BE2C (cell line): ENCODE results near the gene CLDN25.

Source experiments
- DNase-seq: peaks from one replicate; pipeline ENCODE4 v3.0.0-alpha.2; 2020
- H3K27me3 ChIP-seq: fragments of 250-450 bp; sonication (Bioruptor Pico); 2 replicates; pipeline ENCODE4 v1.5.1; 2020; ENCODE audit warnings: mild to moderate bottlenecking
- H3K36me3 ChIP-seq: fragments of 250-450 bp; sonication (Bioruptor Pico); 2 replicates; pipeline ENCODE4 v1.5.1; 2020; ENCODE audit warnings: mild to moderate bottlenecking
- H3K4me1 ChIP-seq: fragments of 250-450 bp; sonication (Bioruptor Pico); 2 replicates; pipeline ENCODE4 v1.5.1; 2020
- H3K4me3 ChIP-seq: 2 replicates; pipeline ENCODE4 v1.5.1; 2011; ENCODE audit warnings: low read depth, low read length
- H3K9me3 ChIP-seq: fragments of 250-450 bp; sonication (Bioruptor Pico); 2 replicates; pipeline ENCODE4 v1.5.1; 2020
- CTCF ChIP-seq: IDR thresholded peaks from 2 replicates; pipeline ENCODE4 v1.5.1; 2012; ENCODE audit warnings: mild to moderate bottlenecking, low read depth, low read length

The CLDN25 gene

GRCh38 chr11:113802621-113803020 lies 23.0 kb downstream of the CLDN25 start:
- H3K27me3 ChIP-seq, result no peaks in the 10 kb centered on the region
- DNase-seq, result no peak
- peaks cover 30% of the 10 kb centered on the region for H3K36me3 ChIP-seq
- TF ChIP-seq CTCF, result no peak
- H3K4me3 ChIP-seq, result no peak overlapping the region
- no peaks in the 10 kb centered on the region; the same call in 1 of the 2 replicates for H3K4me1 ChIP-seq
- no peaks in the 10 kb centered on the region for H3K9me3 ChIP-seq

GRCh38 chr11:113805640-113806039 lies 26.0 kb downstream of the CLDN25 start:
- Histone ChIP-seq H3K36me3 (peaks cover 26% of the 10 kb centered on the region), H3K9me3 (no peaks in the 10 kb centered on the region), H3K4me1 (no peaks in the 10 kb centered on the region; the same call in 1 of the 2 replicates), H3K27me3 (no peaks in the 10 kb centered on the region), H3K4me3 (no peak overlapping the region)
- no peak for DNase-seq
- no peak for TF ChIP-seq CTCF

GRCh38 chr11:113806406-113806805 lies 26.8 kb downstream of the CLDN25 start:
- Histone ChIP-seq H3K36me3 (peaks cover 28% of the 10 kb centered on the region), H3K27me3 (no peaks in the 10 kb centered on the region), H3K4me3 (no peak overlapping the region), H3K4me1 (no peaks in the 10 kb centered on the region; the same call in 1 of the 2 replicates), H3K9me3 (no peaks in the 10 kb centered on the region)
- TF ChIP-seq CTCF, result peak; percentile 80
- peak; percentile 63 for DNase-seq

- Histone ChIP-seq H3K36me3 (peaks cover 24% of the 10 kb centered on the region), H3K9me3 (no peaks in the 10 kb centered on the region), H3K4me3 (no peak overlapping the region), H3K27me3 (no peaks in the 10 kb centered on the region), H3K4me1 (no peaks in the 10 kb centered on the region)
- TF ChIP-seq CTCF, result no peak
- DNase-seq, result no peak
Measured at GRCh38 chr11:113808931-113809330, 29.3 kb downstream of the CLDN25 start.

- DNase-seq, result no peak
- H3K27me3 ChIP-seq, result no peaks in the 10 kb centered on the region
- no peak overlapping the region for H3K4me3 ChIP-seq
- no peaks in the 10 kb centered on the region for H3K9me3 ChIP-seq
- no peak for TF ChIP-seq CTCF
- H3K36me3 ChIP-seq, result peaks cover 8% of the 10 kb centered on the region; the same call in 1 of the 2 replicates
- no peaks in the 10 kb centered on the region for H3K4me1 ChIP-seq
Measured at GRCh38 chr11:113814181-113814580, 34.6 kb downstream of the CLDN25 start.

GRCh38 chr11:113817162-113817561 lies 37.6 kb downstream of the CLDN25 start:
- H3K4me3 ChIP-seq, result no peak overlapping the region
- DNase-seq, result no peak
- H3K4me1 ChIP-seq, result no peaks in the 10 kb centered on the region
- H3K36me3 ChIP-seq, result peaks cover 8% of the 10 kb centered on the region
- H3K27me3 ChIP-seq, result no peaks in the 10 kb centered on the region
- no peak for TF ChIP-seq CTCF
- no peaks in the 10 kb centered on the region for H3K9me3 ChIP-seq
